K562 (cell line): ENCODE measurements around the gene LZTR1. TPM values are rescaled to one million over a fixed set of nuclear protein-coding genes. Genes with fewer than 3 reads are reported as not detected.
A peak's percentile ranks its signal among the peaks of the same experiment; 100 is the strongest.

Experiments used
- ELF4 ChIP-seq: fragments of 450-650 bp; formaldehyde crosslinking; IDR thresholded peaks from 2 replicates; pipeline ENCODE4 v1.4.0; 2022; ENCODE audit warnings: missing genetic modification characterization
- FOSL1 ChIP-seq: fragments of 200-800 bp; sonication (Bioruptor generic); conservative IDR thresholded peaks from 2 replicates; pipeline ENCODE4 v1.6.1; 2016; ENCODE audit warnings: missing genetic modification characterization, missing compliant biosample characterization
- HDGF ChIP-seq: fragments of 450-650 bp; IDR thresholded peaks from 2 replicates; pipeline ENCODE4 v1.6.1; 2016
- JUN ChIP-seq, 2 experiments: sonication (generic) in 1 of 2; formaldehyde crosslinking in 1 of 2; IDR thresholded peaks; 2 replicates each; pipeline versions ENCODE4 v1.6.1 to v1.8.0; 2012 to 2022; ENCODE audit warnings: borderline replicate concordance in 2 of 2, mild to moderate bottlenecking in 2 of 2, improper control_type of control experiment in 1 of 2, low read depth in 1 of 2, low read length in 1 of 2, missing genetic modification reagents in 1 of 2
- JUND ChIP-seq, 2 experiments: IDR thresholded peaks; 2 replicates in 1 of 2; 3 replicates in 1 of 2; pipeline ENCODE4 v1.6.1; 2011; ENCODE audit warnings: borderline replicate concordance in 2 of 2, low read depth in 2 of 2, low read length in 2 of 2, improper control_type of control experiment in 1 of 2, missing biosample characterization in 1 of 2, missing genetic modification characterization in 1 of 2, missing genetic modification reagents in 1 of 2
- RAD51 ChIP-seq: fragments of 450-650 bp; IDR thresholded peaks from 2 replicates; pipeline ENCODE4 v1.7.1; 2016; ENCODE audit warnings: low read depth, mild to moderate bottlenecking, borderline replicate concordance
- TEAD4 ChIP-seq, 2 experiments: sonication (generic) in 1 of 2; formaldehyde crosslinking in 1 of 2; IDR thresholded peaks; 2 replicates each; pipeline versions ENCODE4 v1.6.1 to v1.8.0; 2012 to 2022; ENCODE audit warnings: borderline replicate concordance in 1 of 2, inconsistent platforms in 1 of 2, low read length in 1 of 2, mild to moderate bottlenecking in 1 of 2, missing genetic modification reagents in 1 of 2
- U2AF1 ChIP-seq: fragments of 200-400 bp; formaldehyde crosslinking; optimal IDR thresholded peaks from 2 replicates; pipeline ENCODE3; 2017; ENCODE audit warnings: mild to moderate bottlenecking, low read depth, low read length, moderate library complexity
- ZNF175 ChIP-seq: fragments of 200-800 bp; sonication (Bioruptor generic); IDR thresholded peaks from 2 replicates; pipeline ENCODE4 v1.6.1; 2016; ENCODE audit warnings: low read depth, mild to moderate bottlenecking, missing genetic modification characterization, missing compliant biosample characterization
- ZNF217 ChIP-seq: sonication (generic); formaldehyde crosslinking; IDR thresholded peaks from 2 replicates; pipeline ENCODE4 v1.8.0; 2022; ENCODE audit warnings: mild to moderate bottlenecking, missing genetic modification reagents
- ZNF354B ChIP-seq: fragments of 250-450 bp; sonication (Bioruptor Pico); IDR thresholded peaks from 2 replicates; pipeline ENCODE4 v1.4.0; 2020
- ZNF384 ChIP-seq: IDR thresholded peaks from 2 replicates; pipeline ENCODE4 v1.6.1; 2012; ENCODE audit warnings: low read depth, low read length, improper control_type of control experiment
- ZNF444 ChIP-seq: fragments of 250-450 bp; sonication (Bioruptor Pico); IDR thresholded peaks from 2 replicates; pipeline ENCODE4 v1.4.0; 2020; ENCODE audit warnings: mild to moderate bottlenecking, moderate library complexity
- ZNF561 ChIP-seq: fragments of 450-650 bp; formaldehyde crosslinking; conservative IDR thresholded peaks from 2 replicates; pipeline ENCODE4 v1.4.0; 2020; ENCODE audit warnings: mild to moderate bottlenecking, moderate library complexity
- ZNF583 ChIP-seq: fragments of 250-450 bp; sonication (Bioruptor Pico); IDR thresholded peaks from 2 replicates; pipeline ENCODE4 v1.4.0; 2020
- ZNF77 ChIP-seq: fragments of 250-450 bp; sonication (Bioruptor Pico); IDR thresholded peaks from 2 replicates; pipeline ENCODE4 v1.5.0; 2020
- polyA plus RNA-seq, 8 experiments: library from polyadenylated mRNA; depleted of rRNA in 4 of 8; stranded (reverse) in 5 of 8; unstranded in 3 of 8; fragments of >200 nt; fragmentation: Nextera tagmentation in 2 of 8; fragmentation: Illumina TruSeq in 1 of 8; extraction: Ambion mirVana in 2 of 8; extraction: Trizol in 1 of 8; gene quantifications; 2 replicates each; pipeline versions ENCODE4 v1.2.1 to v1.2.3, GENCODE V29; 2011 to 2014; ENCODE audit warnings: inconsistent platforms in 1 of 8, missing spikeins in 1 of 8
- total RNA-seq, 7 experiments: library from RNA; depleted of rRNA in 6 of 7; stranded (reverse); fragments of >200 nt in 6 of 7; fragmentation: Illumina TruSeq in 2 of 7; extraction: Trizol in 2 of 7; gene quantifications; 2 replicates each; pipeline versions ENCODE4 v1.2.1 to v1.2.3, GENCODE V29; 2011 to 2021; ENCODE audit warnings: low replicate concordance in 1 of 7
- TF ChIP-seq, protein P1 (sequence below): fragments of 450-650 bp; formaldehyde crosslinking; IDR thresholded peaks from 2 replicates; pipeline ENCODE4 v1.4.0; 2022; ENCODE audit warnings: missing genetic modification characterization
- TF ChIP-seq, protein P2 (sequence below): sonication (generic); IDR thresholded peaks from 2 replicates; pipeline ENCODE4 v1.6.1; 2016
- TF ChIP-seq, protein P3 (sequence below): fragments of 450-650 bp; IDR thresholded peaks from 2 replicates; pipeline ENCODE4 v1.6.1; 2018; ENCODE audit not compliant: partially characterized antibody
- TF ChIP-seq, protein P4 (sequence below): conservative IDR thresholded peaks from 2 replicates; pipeline ENCODE4 v1.6.1; 2011; ENCODE audit warnings: low read depth, mild to moderate bottlenecking, low read length; ENCODE audit not compliant: control insufficient read depth

Gene LZTR1
- total and polyA plus RNA-seq, 9 of the 15 experiments (the other 6 are each of a cell fraction or from before 2014, with no cell fraction given) = 2.2 to 135 (median 63.0) TPM

DNA sequence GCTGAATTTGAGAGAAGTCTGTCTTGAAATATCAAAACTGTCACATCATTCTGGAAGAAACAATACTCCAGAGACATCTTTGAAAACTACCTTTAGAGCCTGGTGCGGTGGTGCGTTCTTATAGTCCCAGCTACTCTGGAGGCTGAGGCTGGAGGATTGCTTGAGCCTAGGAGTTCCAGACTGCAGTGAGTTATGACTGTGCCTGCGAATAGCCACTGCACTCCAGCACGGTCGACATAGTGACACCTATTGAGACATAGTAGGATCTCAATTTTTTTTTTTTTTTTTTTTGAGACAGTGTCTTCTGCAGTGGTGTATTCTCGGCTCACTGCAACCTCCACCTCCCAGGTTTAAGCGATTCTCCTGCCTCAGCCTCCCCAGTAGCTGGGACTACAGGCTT lies 26.5 kb upstream of the LZTR1 start (continued):
- TF ChIP-seq JUND (IDR thresholded peaks at IDR 0.05; ENCODE audit: borderline replicate concordance, low read depth, low read length) = 0 out of 2 replicates have a peak, but pooled peaks have one; percentile 11
- TF ChIP-seq JUND (tag; IDR thresholded peaks at IDR 0.05; ENCODE audit: borderline replicate concordance, low read depth, low read length) = no peak
- TF ChIP-seq HDGF = no peak
- 0 out of 2 replicates have a peak, but pooled peaks have one; percentile 19 for TF ChIP-seq ZNF583 (CRISPR knock-in tag)
- TF ChIP-seq ZNF175 (CRISPR knock-in tag) = no peak
- peak; percentile 93 for TF ChIP-seq ZNF384
- no peak for TF ChIP-seq ZNF77 (CRISPR knock-in tag)
- TF ChIP-seq ZNF561 (CRISPR knock-in tag) = no peak
- 0 out of 2 replicates have a peak, but pooled peaks have one; percentile 32 for TF ChIP-seq ELF4 (CRISPR knock-in tag)
- TF ChIP-seq, protein P1, sequence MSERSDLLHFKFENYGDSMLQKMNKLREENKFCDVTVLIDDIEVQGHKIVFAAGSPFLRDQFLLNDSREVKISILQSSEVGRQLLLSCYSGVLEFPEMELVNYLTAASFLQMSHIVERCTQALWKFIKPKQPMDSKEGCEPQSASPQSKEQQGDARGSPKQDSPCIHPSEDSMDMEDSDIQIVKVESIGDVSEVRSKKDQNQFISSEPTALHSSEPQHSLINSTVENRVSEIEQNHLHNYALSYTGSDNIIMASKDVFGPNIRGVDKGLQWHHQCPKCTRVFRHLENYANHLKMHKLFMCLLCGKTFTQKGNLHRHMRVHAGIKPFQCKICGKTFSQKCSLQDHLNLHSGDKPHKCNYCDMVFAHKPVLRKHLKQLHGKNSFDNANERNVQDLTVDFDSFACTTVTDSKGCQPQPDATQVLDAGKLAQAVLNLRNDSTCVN (CRISPR knock-in tag) = no peak
- TF ChIP-seq JUN (IDR thresholded peaks at IDR 0.05; ENCODE audit: borderline replicate concordance, low read depth, low read length) = no peak
- no peak for TF ChIP-seq JUN (CRISPR knock-in tag; IDR thresholded peaks at IDR 0.05; ENCODE audit: borderline replicate concordance)
- no peak for TF ChIP-seq FOSL1
- TF ChIP-seq RAD51 = no peak
- TF ChIP-seq, protein P2, sequence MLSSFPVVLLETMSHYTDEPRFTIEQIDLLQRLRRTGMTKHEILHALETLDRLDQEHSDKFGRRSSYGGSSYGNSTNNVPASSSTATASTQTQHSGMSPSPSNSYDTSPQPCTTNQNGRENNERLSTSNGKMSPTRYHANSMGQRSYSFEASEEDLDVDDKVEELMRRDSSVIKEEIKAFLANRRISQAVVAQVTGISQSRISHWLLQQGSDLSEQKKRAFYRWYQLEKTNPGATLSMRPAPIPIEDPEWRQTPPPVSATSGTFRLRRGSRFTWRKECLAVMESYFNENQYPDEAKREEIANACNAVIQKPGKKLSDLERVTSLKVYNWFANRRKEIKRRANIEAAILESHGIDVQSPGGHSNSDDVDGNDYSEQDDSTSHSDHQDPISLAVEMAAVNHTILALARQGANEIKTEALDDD = no peak
- TF ChIP-seq U2AF1 = no peak
- no peak for TF ChIP-seq ZNF217 (CRISPR knock-in tag)
- TF ChIP-seq TEAD4 (IDR thresholded peaks at IDR 0.05; ENCODE audit: low read length) = no peak
- 0 out of 2 replicates have a peak, but pooled peaks have one; percentile 57 for TF ChIP-seq TEAD4 (CRISPR knock-in tag; IDR thresholded peaks at IDR 0.05; ENCODE audit: borderline replicate concordance)
- TF ChIP-seq, protein P3, sequence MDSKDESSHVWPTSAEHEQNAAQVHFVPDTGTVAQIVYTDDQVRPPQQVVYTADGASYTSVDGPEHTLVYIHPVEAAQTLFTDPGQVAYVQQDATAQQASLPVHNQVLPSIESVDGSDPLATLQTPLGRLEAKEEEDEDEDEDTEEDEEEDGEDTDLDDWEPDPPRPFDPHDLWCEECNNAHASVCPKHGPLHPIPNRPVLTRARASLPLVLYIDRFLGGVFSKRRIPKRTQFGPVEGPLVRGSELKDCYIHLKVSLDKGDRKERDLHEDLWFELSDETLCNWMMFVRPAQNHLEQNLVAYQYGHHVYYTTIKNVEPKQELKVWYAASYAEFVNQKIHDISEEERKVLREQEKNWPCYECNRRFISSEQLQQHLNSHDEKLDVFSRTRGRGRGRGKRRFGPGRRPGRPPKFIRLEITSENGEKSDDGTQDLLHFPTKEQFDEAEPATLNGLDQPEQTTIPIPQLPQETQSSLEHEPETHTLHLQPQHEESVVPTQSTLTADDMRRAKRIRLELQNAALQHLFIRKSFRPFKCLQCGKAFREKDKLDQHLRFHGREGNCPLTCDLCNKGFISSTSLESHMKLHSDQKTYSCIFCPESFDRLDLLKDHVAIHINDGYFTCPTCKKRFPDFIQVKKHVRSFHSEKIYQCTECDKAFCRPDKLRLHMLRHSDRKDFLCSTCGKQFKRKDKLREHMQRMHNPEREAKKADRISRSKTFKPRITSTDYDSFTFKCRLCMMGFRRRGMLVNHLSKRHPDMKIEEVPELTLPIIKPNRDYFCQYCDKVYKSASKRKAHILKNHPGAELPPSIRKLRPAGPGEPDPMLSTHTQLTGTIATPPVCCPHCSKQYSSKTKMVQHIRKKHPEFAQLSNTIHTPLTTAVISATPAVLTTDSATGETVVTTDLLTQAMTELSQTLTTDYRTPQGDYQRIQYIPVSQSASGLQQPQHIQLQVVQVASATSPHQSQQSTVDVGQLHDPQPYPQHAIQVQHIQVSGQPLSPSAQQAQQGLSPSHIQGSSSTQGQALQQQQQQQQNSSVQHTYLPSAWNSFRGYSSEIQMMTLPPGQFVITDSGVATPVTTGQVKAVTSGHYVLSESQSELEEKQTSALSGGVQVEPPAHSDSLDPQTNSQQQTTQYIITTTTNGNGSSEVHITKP = no peak
- peak; percentile 62; the same call in 1 of the 2 replicates for TF ChIP-seq ZNF444 (CRISPR knock-in tag)
- 0 out of 2 replicates have a peak, but pooled peaks have one; percentile 37 for TF ChIP-seq ZNF354B
- TF ChIP-seq, protein P4, sequence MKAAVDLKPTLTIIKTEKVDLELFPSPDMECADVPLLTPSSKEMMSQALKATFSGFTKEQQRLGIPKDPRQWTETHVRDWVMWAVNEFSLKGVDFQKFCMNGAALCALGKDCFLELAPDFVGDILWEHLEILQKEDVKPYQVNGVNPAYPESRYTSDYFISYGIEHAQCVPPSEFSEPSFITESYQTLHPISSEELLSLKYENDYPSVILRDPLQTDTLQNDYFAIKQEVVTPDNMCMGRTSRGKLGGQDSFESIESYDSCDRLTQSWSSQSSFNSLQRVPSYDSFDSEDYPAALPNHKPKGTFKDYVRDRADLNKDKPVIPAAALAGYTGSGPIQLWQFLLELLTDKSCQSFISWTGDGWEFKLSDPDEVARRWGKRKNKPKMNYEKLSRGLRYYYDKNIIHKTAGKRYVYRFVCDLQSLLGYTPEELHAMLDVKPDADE = no peak
